ENCODE measurements around the gene RASSF5. TPM values are rescaled to one million over a fixed set of nuclear protein-coding genes. Genes with fewer than 3 reads are reported as not detected.

RASSF5 gene
- total and polyA plus RNA-seq, 9 of the 15 experiments (the other 6 are each of a cell fraction or from before 2014, with no cell fraction given): 6.1 to 41.0 (median 25.2) TPM

DNA sequence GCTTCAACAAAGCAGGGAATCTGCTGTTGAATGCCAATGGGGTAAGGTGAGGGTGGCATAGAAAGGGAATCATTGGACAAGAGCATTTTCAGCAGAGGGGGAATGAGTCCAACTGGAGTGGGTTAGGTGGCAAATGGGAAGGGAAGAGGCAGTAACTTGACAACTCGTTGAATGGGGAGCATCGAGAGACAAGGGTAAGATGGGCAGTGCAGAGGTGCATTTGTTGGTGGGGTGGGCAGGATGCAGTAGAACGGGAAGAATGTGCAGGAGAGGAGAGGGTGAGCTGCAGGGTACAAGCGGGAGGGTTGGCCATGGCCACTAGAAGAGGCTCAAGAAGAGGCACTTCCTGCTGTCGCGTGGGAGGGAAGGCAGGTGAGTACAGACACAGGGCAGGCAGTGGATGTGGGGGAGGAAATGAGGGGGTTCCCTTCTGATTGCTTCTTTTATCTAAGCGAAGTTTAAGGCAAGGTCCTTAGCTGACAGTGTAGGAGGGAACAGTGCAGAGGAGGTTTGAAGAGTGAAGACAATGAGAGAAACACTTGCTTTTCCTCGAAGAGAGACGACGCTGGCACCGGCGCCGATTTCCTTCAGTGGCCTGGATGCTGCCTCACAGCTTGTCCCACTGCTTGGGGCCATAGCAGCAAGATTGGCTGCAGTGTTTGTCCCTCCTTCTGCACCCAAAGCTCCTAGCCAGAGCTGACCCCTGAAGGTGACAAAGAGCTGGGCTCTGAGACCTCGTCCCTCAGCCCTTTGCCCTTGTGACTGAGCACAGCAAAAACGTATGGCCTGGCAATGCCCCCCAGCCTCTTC is 40.3 kb upstream of the RASSF5 start (continued):
- TF ChIP-seq, protein P1, sequence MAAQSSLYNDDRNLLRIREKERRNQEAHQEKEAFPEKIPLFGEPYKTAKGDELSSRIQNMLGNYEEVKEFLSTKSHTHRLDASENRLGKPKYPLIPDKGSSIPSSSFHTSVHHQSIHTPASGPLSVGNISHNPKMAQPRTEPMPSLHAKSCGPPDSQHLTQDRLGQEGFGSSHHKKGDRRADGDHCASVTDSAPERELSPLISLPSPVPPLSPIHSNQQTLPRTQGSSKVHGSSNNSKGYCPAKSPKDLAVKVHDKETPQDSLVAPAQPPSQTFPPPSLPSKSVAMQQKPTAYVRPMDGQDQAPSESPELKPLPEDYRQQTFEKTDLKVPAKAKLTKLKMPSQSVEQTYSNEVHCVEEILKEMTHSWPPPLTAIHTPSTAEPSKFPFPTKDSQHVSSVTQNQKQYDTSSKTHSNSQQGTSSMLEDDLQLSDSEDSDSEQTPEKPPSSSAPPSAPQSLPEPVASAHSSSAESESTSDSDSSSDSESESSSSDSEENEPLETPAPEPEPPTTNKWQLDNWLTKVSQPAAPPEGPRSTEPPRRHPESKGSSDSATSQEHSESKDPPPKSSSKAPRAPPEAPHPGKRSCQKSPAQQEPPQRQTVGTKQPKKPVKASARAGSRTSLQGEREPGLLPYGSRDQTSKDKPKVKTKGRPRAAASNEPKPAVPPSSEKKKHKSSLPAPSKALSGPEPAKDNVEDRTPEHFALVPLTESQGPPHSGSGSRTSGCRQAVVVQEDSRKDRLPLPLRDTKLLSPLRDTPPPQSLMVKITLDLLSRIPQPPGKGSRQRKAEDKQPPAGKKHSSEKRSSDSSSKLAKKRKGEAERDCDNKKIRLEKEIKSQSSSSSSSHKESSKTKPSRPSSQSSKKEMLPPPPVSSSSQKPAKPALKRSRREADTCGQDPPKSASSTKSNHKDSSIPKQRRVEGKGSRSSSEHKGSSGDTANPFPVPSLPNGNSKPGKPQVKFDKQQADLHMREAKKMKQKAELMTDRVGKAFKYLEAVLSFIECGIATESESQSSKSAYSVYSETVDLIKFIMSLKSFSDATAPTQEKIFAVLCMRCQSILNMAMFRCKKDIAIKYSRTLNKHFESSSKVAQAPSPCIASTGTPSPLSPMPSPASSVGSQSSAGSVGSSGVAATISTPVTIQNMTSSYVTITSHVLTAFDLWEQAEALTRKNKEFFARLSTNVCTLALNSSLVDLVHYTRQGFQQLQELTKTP (IDR thresholded peaks at IDR 0.05; ENCODE audit: low read depth in 1 of 2, partially characterized antibody in 2 of 2): no peak
- no peak for TF ChIP-seq HINFP (tag; conservative IDR thresholded peaks at IDR 0.05; ENCODE audit: low read depth)
- peak; percentile 73 for TF ChIP-seq CBFA2T3 (IDR thresholded peaks at IDR 0.05)
- TF ChIP-seq ZNF398 (CRISPR knock-in tag; IDR thresholded peaks at IDR 0.05): no peak
- TF ChIP-seq KDM4B (IDR thresholded peaks at IDR 0.05; ENCODE audit: borderline replicate concordance in 2 of 2, low read depth in 1 of 2): no peak
- 0 out of 2 replicates have a peak, but pooled peaks have one; percentile 30 for TF ChIP-seq SMARCE1 (IDR thresholded peaks at IDR 0.05)
- peak; percentile 76 for TF ChIP-seq ZEB2 (IDR thresholded peaks at IDR 0.05)
- TF ChIP-seq SMARCA4 (IDR thresholded peaks at IDR 0.05): peak; percentile 19; the same call in 1 of the 2 replicates
- no peak for TF ChIP-seq LEF1 (IDR thresholded peaks at IDR 0.05)
- TF ChIP-seq, protein P2, sequence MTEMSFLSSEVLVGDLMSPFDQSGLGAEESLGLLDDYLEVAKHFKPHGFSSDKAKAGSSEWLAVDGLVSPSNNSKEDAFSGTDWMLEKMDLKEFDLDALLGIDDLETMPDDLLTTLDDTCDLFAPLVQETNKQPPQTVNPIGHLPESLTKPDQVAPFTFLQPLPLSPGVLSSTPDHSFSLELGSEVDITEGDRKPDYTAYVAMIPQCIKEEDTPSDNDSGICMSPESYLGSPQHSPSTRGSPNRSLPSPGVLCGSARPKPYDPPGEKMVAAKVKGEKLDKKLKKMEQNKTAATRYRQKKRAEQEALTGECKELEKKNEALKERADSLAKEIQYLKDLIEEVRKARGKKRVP (CRISPR knock-in tag; IDR thresholded peaks at IDR 0.05): no peak
- TF ChIP-seq TCF3 (CRISPR knock-in tag; IDR thresholded peaks at IDR 0.05): peak; percentile 44

Data from K562 (cell line).